NCI-H1092 (cell line): Measurements from ENCODE around the gene MANBA.

ENCODE experiments used
- DNase-seq: peaks from one replicate; lab custom pipeline; 2025; lab: John Stamatoyannopoulos, UW

Gene MANBA

GRCh38 chr4:102678107-102678506 lies 82.7 kb downstream of the MANBA start:
- no peak for DNase-seq

DNA sequence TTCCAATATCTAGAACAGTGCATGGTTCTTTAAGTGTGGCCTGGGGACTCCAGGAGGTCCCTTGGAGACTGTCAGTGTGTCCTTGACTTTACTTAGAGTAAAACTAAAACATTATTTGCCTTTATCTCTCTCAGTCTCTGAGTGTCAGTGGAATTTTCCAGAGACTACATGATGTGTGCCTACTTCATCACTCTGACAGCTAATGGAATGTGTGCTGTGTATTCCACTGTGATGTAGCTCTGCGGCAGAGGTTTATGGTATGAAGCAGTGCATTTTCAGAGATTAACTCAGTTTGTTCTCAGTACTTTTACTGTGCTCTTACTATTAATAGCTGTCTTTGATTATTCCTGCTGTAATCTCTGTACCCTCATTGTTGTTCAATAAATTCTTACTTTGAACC lies 85.6 kb downstream of the MANBA start:
- no peak for DNase-seq

GRCh38 chr4:102667001-102667400 lies 93.8 kb downstream of the MANBA start:
- no peak for DNase-seq

- no peak for DNase-seq
These were observed 95.2 kb downstream of the MANBA start for GRCh38 chr4:102665527-102665926.

DNA sequence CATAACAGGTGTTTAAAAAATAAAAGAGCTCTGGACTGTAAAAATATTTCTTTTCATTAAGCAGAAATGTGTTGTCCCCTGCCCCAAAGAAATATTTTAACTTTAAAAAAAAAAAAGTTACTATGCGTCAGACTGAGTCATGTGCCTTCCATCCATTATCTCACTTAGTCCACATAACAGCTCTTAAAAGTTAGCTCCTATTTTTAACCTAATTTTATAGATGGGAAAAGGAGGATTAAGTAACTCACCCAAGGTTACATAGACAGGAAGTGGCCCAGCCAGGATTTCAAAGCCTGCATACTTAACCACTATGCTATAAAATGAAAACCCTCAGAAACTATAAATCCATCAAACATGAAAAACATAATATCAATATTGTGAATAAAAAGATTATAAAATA lies 97.7 kb downstream of the MANBA start:
- no peak for DNase-seq

- DNase-seq = no peak
These were observed 103.6 kb downstream of the MANBA start for GRCh38 chr4:102657206-102657605.

GRCh38 chr4:102647117-102647516 lies 113.7 kb downstream of the MANBA start:
- no peak for DNase-seq

- no peak for DNase-seq
These were observed 118.0 kb downstream of the MANBA start for GRCh38 chr4:102642631-102643298.

DNA sequence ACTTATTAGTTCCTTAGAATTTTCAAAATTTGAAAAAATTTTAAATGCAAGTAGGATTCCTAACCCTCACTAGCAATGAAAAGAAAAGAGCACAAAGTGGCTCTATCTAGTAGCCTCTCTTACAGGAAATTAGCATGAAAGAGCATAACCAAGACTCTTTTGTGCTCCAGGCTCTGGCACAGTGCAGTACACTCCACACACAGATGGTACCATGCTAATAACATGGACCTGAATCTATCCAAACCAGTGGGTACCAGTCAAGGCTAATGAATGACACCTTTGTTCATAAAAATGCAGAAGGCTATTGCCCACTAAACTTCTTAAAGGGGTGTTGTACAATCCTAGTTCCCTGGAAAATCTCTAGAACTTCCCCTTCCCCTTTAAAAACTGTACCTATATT lies 119.0 kb downstream of the MANBA start:
- no peak for DNase-seq

DNA sequence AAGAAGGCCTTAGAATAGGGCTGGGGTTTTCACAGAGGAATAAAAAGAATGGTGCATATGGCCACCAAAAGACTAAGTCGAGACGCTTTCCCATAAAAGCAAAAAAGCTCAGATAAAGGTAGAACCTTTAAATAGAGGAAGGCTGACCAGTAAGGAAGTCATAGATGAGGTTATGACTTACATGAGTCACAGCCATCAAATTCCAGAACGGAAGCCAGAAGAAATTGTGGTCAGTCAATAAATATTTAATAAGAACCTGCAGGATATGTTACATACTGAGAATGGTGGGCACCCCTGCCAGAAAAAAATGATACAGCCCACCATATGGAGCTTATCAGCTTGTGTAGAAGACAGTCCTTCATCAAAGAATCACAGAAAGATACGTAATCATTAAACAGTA lies 120.1 kb downstream of the MANBA start:
- DNase-seq = no peak

- DNase-seq = no peak
These were observed 121.2 kb downstream of the MANBA start for GRCh38 chr4:102639598-102639997.

- no peak for DNase-seq
These were observed 122.1 kb downstream of the MANBA start for GRCh38 chr4:102638621-102639020.

GRCh38 chr4:102637391-102637790 lies 123.4 kb downstream of the MANBA start:
- no peak for DNase-seq

DNA sequence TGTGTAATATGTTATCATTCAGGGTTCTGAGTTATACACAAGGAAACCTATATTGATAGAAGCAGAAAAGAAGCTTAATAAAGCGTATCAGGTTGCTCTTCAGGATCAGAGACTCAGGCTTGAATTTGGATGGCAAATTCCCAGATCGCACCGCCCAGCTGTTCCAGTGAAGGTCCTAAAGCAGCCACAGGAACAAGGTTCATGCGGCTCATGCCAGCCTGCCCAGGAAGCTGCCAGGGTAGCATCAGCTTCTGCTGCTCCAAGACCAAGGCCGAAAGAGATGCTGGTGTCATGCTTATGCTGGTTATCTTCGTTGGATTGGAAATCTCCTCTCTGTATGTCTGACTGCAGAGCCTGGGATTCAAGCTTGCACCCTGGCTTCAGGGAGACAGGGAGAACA lies 127.7 kb downstream of the MANBA start:
- DNase-seq = no peak

- DNase-seq = no peak
These were observed 128.3 kb downstream of the MANBA start for GRCh38 chr4:102632241-102633065.

DNA sequence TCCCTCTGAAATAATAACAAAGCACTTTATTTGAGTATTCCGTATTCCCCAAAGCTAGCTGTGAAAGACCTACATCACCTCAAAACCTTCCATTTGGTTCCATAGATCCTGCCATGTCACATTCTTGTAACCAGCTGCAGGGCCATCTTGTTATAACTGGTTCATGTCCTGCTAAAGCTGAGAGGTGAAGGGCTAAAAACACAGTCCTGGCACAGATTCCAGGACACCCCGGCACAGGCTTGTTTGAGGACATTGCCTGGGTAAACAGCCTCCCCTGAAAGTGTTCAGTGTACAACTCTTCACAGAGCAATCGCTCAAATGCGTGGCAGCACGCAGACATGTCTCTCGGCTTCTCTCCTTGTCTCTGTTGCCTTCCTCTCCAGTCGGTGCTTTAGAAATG lies 129.2 kb downstream of the MANBA start:
- DNase-seq = no peak

GRCh38 chr4:102629673-102630072 lies 131.1 kb downstream of the MANBA start:
- no peak for DNase-seq

- DNase-seq = no peak
These were observed 132.8 kb downstream of the MANBA start for GRCh38 chr4:102627831-102628523.

DNA sequence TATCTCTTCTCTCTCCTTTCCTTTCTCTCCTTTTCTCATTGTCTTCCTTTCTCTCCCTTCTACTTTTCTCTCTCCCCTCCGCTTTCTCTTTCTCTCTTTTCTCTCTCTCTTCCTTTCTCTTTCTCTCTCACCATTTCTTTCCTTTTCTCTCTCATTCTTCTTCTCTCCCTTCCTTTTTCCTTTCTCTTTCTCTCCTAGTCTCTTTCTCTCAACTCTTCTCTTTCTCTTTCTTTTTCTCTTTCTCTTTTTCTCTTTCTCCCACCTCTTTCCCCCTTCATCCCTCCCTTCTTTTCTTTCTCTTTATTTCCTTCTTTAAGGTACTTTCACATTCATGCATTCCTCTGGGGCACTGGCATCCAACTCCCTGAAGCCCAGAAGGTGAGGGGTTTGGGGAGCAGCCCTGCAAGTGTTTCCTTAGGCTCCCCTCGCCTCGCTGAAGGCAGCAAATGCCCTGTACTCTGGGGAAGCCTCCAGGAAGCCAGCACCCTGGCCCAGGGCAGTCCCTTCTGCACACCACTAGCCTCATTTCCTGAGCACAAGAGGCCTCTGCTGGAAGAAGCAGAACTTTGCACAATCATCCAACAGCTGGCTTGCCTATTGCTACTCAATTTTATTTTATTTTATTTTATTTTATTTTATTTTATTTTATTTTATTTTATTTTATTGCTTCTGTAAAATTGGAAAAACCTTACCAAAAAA lies 135.4 kb downstream of the MANBA start:
- DNase-seq = no peak

- DNase-seq = no peak
These were observed 136.3 kb downstream of the MANBA start for GRCh38 chr4:102624505-102624904.

DNA sequence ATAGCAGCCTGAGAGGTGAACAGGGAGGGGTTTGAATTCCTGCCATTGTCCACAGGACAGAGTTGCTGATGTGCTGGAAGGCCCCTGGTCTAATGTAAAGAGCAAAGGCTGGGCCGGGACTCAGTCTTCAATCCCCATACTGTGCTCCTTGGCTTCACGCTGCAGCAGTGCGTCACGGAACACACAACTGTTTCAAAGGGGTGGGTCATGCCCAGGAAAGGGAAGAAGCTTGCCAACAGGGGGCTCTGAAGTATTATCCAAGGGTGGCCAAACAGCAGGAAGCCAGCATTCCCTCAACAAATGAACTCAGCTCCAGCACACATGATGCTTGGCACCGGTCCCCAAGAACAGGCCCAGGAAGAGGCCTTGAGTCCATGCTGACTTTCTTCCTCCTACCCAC lies 137.1 kb downstream of the MANBA start:
- DNase-seq = peak; percentile 59

GRCh38 chr4:102620697-102621497 lies 139.9 kb downstream of the MANBA start:
- DNase-seq = peak; percentile 12
